NCI-H748 (cell line): Measurements from ENCODE around the gene FGF3.

ENCODE experiments used
- DNase-seq: peaks from one replicate; lab custom pipeline; 2025; ENCODE audit not compliant: unreplicated experiment; lab: John Stamatoyannopoulos, UW

The FGF3 gene

DNA sequence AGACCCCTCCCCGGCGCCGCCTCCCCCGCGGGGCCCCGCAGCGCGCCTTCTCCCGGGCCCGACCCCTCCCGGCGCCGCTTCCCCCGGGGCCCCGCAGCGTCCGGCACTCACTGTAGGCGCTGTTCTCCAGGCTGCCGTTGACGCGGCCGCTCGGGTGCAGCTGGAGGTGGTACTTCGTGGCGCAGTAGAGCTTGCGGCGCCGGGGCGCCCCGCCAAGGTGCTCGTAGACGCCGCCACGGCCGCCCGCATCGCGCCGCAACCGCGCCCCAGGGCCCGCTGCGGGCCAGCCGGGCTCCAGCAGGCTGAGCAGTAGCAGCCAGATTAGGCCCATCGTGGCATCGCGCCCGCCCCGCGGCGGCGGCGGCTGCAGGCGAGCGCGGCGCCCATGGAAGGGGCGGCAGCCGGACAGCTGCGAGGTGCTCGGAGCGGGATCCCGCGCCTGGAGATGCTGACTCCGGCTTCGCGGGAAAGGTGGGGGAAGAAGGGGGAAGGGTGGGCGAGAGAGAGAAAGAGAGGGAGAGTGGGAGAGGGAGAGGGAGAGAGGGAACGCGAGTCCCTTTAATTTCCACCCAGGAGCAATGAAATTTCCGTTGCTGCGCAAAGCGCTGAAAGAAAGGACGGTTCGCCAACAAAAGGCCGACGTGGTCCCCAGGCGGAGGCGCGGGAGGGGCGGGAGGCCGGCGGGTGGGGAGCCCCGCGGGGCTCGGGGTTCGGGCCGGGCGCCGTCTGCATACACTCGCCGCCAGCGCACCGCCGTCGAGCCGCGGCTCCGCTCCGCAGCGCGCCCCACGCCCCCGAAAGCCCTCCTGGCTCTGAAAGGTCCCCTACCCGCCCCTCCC, at the start of gene FGF3:
FGF3 (minus strand) TSS at position 814 of the 839 bp plus-strand sequence; CDS start at position 331, 483 bp downstream.
- DNase-seq = peak; percentile 26

DNA sequence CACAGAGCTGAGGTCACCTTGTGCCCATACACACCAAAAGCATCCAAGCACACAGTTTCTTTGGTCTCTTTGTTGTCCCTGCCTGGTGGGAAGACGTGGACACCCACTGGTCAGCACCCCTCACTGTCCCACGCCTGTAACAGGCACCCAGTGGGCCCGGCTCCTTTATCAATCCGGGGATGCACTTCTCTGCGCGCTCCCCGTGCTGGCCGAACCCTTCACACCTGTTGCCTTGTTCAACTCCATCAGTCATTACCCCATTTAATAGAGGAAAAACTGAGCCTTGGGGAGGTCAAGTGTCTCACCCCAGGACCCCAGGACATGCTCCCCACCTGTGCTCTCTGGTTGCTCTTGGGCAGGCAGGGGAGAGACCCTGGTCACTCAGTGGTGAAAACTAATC, 49.7 kb upstream of the FGF3 start:
- DNase-seq = no peak

DNA sequence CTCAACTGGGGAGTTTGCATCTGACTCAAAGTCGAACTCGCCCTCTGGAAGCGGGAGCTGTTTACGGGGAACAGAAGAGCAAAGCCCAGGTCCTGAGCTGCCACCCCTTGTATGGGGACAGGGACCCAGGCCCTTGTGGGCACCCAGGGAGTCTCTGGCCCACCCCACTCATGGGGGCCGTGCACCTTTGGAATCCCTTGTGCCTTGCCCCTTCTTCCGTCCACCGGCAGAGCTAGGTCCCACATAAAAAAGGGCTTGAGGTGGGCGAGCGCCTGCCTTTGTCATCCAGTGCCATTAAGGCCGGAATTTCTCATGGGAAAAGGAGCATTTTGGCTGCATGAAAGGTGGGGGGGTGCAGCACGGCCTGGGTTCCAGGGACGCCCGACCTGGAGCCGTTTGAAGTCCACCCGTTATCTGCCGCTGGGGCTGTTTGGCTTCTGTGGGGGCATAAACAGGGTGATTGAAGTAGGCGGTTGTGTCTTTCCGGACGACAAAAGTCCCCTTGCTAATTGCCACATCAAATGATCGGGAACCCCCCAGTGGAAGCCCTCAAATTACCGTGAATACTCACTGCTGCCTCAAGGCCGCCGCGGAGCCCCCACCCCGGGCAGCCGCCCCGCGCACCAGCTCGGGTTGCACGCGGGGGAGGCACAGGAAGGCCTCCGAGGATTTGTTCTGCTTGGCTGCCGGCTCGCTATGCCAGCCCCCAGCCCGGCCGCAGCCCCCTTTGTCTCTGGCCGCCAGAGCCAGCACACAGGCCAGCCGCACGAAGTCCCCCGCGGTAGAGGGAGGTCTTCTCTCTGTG, 49.0 kb upstream of the FGF3 start:
- no peak for DNase-seq

DNA sequence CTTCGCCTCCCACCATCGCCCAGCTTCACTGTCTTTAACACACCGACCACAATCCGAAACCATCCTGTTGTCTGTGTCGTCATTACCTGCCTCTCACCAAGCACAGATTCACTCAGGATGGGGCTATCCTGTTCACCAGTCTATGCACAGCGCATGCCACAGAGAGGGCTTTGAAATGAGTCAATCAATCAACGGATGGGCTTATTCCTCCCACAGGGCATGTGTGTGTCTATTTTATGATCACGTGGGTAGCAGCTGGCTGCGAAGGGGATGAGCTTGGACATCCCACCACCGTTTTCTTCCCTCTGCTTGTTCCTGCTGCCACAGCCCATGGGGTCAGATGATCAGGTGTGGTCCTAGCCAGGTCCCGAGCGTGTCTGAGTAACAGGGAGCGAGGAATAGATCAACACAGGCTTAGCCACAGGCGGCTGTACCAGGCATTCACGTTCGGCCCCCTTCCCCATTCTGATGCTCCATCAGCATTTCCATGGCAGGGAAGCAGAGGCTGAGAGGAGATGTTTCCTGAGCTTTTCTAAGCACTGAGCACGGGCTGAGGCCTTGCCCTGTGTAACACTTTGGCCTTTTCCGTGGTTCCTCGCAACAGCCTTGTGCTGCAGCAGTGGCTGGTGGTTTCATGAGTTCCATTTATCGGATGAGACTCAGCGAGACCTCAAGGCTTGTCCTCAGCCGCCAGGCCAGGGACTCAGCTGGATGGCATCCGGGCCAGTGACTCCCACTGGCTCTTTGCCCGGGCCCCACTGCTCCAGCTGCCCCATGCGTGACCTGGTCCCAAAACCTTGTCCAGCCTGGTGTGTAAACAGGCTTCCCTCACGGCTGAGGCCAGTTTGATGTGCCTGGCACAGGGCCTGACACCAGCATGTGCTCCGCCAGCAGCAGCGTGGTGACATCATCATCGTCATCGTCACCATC, 48.1 kb upstream of the FGF3 start:
- DNase-seq = no peak

DNA sequence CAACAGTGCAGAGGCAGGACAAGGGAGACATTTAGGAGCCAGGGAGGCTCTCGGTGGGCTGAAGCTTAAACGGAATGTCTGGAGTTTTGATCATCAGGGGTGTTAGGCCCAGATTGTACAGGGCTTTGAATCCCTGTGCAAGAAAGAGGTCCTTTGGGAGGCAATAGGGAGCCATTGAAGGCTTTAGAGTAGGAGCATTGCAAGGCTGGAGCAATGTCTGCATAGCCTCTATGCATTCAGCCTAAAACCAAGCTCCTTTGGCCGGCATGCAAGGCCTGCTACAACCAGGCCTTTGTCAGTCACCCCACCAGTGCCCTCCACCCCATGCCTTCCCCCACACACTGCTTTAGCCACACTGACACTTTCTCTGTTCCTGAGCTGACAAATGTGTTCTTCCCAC, 47.4 kb upstream of the FGF3 start:
- DNase-seq = no peak

DNA sequence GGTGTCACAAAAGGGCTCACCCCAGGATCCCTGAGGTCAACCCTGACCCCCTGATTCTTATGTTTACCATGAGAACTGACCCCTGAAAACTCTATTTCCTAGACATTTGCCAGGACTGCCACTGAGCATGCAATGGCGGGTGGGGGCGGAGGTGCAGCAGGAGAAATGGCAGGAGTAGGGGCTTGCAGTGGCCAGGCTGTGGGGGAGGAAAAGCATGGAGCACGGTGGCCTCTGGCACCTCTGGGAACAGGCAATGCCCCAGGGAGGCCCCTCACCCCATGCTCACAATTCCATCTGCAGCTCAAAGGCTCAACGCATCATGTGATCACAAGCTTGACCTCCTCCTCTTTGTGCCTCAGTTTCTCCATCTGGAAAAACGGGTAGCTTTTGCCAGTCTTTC, 46.5 kb upstream of the FGF3 start:
- no peak for DNase-seq

DNA sequence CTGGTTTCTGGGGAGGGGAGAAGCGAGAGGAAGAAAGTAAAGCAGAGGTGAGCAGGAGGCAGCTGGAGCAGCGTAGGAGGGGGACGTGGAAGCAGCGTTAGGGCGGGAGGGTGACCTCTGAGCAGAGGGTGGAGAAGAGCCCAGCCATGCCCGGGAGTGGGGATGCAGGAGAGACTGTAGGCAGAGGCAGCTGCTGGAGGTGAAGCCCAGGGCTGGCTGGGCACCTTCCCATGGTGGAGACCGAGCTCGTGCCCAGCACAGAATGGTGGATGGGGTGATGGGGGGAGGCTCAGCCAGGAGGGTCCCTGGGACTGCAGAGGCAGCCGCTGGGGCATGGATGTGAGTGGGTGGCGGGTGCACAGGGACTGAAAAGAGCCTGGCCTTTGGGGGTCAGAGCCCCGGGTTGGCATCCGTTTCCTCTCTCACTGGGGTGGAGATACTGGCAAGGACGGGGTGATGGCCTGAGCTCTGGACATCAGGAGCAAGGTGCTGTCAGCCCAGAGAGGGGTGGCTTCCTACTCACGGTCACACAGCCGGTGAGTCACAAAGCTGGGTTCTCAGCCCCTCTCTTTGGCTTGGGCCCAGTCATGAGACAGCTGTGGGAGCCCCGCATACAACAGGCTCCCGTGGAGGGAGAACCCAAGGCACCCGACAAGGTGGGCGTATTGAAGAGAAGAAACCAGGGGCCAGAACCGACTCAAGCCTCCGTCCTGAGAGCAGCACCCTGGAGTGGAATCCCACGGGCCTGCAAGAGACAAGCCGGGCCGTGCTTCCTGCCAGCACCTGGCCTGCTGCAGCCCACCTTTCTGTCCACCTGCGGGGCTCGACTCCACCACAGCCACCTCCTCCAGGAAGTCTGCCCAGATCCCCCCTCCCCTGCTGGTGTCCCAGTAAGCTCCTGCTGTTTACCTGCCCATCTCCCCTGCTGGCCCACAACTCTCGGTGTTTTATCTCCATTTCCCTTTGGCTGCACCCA, 45.8 kb upstream of the FGF3 start:
- DNase-seq = no peak

DNA sequence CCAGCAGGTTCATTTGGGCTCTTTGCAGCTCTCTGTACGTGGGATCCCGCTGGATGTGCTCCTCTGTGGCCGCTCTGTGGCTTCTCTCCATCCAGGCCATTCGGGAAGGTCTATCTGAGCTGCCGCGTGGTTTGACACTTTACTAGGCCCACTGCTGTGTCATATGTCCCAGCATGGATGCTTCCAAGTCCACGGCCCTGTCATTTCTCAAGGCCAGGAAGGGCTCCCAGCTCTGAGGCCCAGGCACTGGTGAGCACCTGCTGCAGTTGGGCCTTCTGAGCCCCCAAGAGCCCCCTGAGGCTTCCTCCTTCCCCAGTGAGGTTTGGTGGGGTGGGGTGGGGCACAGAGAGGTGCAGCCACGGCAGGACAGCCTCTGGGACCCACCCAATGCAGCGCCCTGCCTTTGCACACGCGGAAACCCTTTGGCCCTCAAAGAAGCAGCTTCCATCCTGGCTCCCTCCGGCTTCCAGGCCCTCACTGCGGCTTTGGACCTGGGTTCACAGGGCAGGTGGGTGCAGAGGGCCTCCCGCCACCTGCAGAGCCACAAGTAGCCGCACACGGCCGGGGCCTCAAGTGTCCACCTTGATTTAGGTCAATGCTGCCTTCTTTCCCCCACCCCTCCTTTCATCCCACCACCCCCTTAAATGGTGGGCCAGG, 44.5 kb upstream of the FGF3 start:
- DNase-seq = no peak

DNA sequence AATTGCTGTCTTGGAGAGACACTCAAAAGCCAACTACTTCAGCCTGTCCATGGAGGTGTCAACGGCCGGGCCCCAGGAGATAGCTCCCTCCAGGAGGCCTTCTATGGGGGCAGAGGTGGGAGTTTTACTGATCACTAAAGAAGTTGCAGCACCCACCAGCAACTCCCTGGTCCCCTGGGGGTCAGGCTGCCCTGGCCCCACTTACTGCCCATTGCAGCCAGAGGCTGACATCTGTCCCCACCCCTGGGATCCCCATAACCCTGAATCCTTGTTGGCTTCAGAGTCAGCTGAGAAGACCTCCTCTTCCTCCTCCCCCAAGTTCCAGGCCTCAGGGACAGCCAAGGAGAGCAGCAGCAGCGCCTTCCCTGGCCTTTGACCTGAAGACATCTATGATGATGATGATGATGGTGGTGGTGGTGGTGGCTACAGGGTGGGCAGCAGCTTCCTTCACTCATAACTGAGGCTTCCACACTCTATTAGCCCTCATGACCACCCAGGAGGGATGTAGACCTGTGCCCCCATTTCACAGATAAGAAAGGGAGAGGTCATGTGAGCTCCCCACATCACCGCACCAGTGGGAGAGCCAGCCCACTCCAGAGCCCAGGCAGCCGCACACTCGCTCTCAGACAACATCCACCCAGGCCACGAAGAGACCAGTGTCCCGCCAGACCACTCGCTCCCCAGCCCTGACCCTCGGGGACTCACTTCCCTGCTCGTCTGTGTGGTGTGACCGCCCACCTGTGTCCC, 43.8 kb upstream of the FGF3 start:
- no peak for DNase-seq

DNA sequence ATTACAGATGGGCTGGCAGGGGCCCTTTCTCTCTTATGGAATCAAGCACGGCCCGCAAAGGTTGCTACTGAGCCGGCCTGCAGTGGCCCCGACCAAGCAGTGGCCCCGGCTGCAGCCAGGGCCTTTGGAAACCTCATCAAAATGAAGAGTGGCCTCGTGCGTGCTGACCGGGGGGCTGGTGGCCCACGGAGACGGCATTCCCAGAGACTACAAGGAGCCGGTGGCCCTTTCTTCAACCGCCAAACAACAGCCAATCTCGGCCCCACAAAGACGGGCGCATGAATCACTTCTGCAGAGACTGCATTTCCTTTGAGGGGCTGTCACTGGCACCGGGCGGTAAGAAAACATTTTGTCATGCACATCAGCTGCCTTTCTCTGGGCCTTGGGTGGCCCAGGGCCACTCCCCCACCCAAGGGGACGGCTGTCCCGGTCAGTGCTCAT, 43.1 kb upstream of the FGF3 start:
- no peak for DNase-seq

DNA sequence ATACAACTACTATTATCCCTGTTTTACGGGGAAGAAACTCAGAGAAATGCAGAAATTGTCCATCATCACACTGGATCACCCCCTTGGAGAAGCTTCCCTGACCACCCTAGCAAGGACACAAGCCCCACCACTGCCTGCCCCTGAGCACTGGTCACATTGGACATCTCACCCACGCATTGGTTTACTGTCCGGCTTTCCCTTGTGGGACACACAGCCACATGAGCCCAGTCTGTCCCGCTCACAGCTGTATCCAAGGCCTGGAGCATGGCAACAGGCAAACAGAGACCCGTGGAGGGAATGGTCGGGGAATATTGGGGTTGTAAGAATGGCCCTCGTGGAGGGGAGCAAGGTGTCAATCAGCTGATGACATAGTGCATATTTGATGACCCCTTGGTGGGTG, 42.7 kb upstream of the FGF3 start:
- DNase-seq = no peak

DNA sequence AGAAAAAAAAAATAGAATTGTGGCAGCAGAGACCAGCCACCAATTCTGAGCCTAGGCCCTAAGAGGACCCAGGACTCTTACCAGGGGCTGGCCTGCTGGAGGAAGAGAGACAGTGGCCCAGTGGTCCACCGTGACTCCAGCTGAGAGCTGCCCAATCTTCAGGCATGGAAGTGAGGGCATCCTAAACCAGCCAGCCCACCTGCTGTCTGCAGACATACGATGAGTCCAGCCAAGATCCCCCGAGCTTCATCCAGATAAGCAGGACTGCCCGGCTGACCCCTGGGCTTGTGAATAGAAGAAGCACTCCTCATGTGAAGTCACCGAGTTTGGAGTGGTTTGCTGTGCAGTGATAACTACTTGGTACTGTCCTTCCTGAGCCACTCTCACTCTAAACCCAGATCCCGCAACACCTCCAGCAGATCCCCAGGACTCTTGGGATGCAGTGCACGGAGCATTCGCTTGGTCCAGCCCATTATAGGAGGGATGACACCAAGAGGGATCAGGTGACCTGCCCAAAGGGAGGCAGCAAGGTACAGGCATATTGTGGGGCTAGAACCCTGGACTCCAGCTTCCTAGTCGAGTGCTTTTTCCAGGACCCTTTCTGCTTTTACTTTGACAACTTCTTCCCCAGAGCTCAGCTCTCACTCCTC, 41.7 kb upstream of the FGF3 start:
- DNase-seq = no peak

DNA sequence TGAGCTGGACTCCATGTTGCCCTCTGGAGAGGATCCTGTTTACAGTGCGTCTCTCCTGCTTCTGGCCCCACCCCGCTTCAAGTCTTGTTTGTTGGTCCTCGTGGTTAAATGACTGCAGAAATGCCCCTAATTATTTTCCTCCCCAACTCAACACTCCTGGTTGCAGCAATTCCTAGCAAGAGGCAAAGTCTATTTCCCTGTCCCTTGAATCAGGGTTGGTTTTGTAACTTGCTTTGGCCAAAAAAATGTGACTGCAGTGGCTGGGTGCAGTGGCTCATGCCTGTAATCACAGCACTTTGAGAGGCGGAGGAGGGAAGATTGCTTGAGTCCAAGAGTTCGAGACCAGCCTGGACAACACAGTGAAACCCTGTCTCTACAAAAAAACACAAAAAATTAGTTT, 41.0 kb upstream of the FGF3 start:
- no peak for DNase-seq

DNA sequence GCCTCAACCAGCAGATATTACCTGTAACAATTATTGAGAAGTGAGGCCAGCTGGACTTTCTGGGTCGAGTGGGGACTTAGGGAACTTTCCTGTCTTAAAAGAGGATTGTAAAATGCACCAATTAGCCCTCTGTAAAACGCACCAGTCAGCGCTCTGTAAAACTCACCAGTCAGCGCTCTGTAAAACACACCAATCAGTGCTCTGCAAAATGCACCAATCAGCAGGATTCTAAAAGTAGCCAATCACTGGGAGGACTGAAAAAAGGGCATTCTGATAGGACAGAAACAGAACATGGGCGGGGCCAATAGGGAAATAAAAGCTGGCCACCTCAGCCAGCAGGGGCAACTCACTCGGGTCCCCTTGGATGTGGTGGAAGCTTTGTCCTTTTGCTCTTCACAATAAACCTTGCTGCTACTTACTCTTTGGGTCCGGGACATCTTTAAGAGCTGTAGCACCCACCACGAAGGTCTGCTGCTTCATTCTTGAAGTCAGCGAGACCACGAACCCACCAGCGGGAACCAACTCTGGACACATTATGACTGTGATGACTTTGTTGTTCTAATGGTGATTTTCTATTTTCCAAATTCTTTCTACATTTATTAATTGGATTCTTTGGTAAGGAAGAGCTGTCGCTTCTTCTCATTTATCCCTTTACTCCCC, 40.2 kb upstream of the FGF3 start:
- DNase-seq = no peak

DNA sequence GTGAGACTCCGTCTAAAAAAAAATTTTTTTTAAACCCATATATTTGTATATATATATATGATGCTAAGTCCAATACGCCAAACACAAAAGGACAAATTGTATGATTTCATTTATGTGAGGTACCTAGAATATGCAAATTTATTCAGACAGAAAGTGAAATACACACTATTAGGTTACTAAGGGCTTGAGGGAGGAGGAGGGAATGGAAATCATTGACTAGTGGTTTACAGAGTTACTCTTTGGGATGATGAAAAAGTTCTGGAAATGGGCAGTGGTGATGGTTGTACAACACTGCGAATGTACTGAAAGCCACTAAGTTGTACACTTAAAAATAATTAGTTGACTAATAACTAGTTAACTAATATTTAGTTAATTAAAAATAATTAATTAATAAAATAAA, 36.2 kb upstream of the FGF3 start:
- no peak for DNase-seq

DNA sequence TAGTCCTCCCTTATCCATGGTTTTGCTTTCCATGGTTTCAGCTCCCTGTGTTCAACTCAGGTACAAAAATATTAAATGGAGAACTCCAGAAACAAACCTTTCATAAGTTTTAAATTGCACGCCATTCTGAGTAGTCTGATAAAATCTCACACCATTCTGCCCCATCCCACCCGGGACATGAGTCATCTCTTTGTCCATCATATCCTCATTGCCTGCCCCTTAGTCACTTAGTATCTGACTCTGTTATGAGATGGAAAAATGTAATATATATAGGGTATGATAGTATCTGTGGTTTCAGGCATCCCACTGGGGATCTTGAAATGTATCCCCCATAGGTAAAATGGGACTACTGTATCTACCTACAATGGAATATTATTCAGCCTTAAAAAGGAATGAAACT, 35.5 kb upstream of the FGF3 start:
- DNase-seq = no peak

DNA sequence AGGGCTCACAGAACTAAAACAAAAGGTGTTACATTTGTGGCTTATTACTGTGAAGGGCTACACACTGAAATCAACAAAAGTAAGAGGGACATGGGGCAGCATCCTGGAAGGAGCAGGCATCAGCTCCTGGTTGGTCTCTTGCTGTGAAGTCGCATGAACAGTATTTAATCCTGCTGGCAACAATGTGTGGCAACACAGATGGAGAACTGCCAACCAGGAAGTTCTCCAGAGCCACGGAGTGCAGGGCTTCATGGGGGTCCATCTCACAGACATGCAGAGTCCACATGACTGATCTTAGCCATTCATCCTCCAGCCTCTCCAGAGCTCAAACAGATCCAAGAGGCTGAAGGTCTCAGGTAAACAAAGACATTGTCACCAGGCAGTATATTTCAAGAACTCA, 32.8 kb upstream of the FGF3 start:
- DNase-seq = no peak

DNA sequence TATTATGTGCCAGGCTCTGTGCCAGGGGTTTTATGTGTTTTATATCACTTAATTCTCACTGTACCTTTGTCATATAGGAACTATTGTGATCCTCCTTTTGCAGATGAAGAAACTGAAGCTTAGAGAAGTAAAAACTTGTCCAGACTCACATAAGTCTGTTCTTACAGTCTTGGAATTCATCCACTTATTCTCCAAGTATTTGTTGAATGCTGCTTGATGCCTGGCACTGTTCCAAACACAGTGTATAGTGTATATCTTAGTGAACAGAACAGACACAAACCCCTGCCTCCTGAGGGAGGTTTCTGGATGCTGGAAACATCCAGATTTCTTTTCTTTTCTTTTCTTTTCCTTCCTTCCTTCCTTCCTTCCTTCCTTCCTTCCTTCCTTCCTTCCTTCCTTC, 29.0 kb upstream of the FGF3 start:
- no peak for DNase-seq
